Sigmoid colon (tissue), 7 donors: ENCODE data around the gene PLK3. TPM values are rescaled to one million over a fixed set of nuclear protein-coding genes. Genes with fewer than 3 reads are reported as not detected.
"Not testable (repeated sequence)": the region's sequence is repeated elsewhere in the genome, so short reads cannot be mapped to it uniquely, and the experiment has no call there.

Source experiments
- DNase-seq: peaks from one replicate; pipeline ENCODE4 v3.0.0-alpha.2; 2019
- H3K27ac ChIP-seq, 4 donors: fragments of 200-600 bp; sonication (generic); one replicate each; pipeline ENCODE4 v1.5.1; 2016 to 2019; ENCODE audit warnings: mild to moderate bottlenecking in 1 of 4
- H3K27me3 ChIP-seq, 3 donors: fragments of 200-600 bp; sonication (generic); one replicate each; pipeline ENCODE4 v1.5.1; 2019; ENCODE audit warnings: mild to moderate bottlenecking in 1 of 3
- H3K36me3 ChIP-seq, 4 donors: fragments of 200-600 bp; sonication (generic); one replicate each; pipeline ENCODE4 v1.5.1; 2016 to 2019
- H3K4me1 ChIP-seq, 4 donors: fragments of 200-600 bp; sonication (generic); one replicate each; pipeline ENCODE4 v1.5.1; 2017 to 2019
- H3K4me3 ChIP-seq, 4 donors: fragments of 200-600 bp; sonication (generic); one replicate each; pipeline ENCODE4 v1.5.1; 2017 to 2019; ENCODE audit warnings: mild to moderate bottlenecking in 2 of 4, moderate library complexity in 1 of 4
- H3K9me3 ChIP-seq, 4 donors: fragments of 200-600 bp in 3 of 4; sonication (generic) in 3 of 4; one replicate each; pipeline versions ENCODE4 v1.5.1 to v1.6.1; 2013 to 2019
- EP300 ChIP-seq, 4 donors: sonication (generic); formaldehyde crosslinking; IDR thresholded peaks; one replicate each; pipeline ENCODE4 v1.6.1; 2017; ENCODE audit warnings: antibody characterized with exemption in 4 of 4
- POLR2A ChIP-seq, 2 donors: fragments of 450-650 bp; IDR thresholded peaks; one replicate each; pipeline ENCODE4 v1.6.1; 2016; ENCODE audit warnings: antibody characterized with exemption in 2 of 2, mild to moderate bottlenecking in 2 of 2, moderate library complexity in 2 of 2
- POLR2AphosphoS5 ChIP-seq, 4 donors: sonication (generic); formaldehyde crosslinking; IDR thresholded peaks; one replicate each; pipeline ENCODE4 v1.6.1; 2017; ENCODE audit warnings: antibody characterized with exemption in 4 of 4
- WGBS, 2 donors: extraction: QIAGEN DNeasy Blood & Tissue Kit; methylation state at CpG; one replicate each; pipeline ENCODE4 v1.1.7; 2013; 5-methylcytosine and 5-hydroxymethylcytosine counted together
- intact Hi-C: fragments of 100-400 bp; cut with DNase I; formaldehyde crosslinking; loops from one replicate; pipeline ENCODE4 v1.15.1; 2023
- polyA plus RNA-seq, 3 donors: library from polyadenylated mRNA; stranded (reverse); fragments of 200-250 nt; gene quantifications; one replicate each; pipeline ENCODE4 v1.2.3, GENCODE V29; 2013
- total RNA-seq, 4 donors: library from RNA; depleted of rRNA; stranded (reverse); fragments of >200 nt; gene quantifications; one replicate each; pipeline ENCODE4 v1.1.0, GENCODE V29; 2016
- TF ChIP-seq, protein P1 (sequence below), 4 experiments: fragments of 450-650 bp in 3 of 4; fragments of 200-600 bp in 1 of 4; IDR thresholded peaks; one replicate each; pipeline ENCODE4 v1.5.1; 2016 to 2019; ENCODE audit warnings: antibody characterized with exemption in 4 of 4, mild to moderate bottlenecking in 3 of 4, moderate library complexity in 2 of 4
- donor health status: healthy with polysubstance abuse.
- donor health status: Bipolar disorder and iron deficiency.
- donor health status: healthy.

The PLK3 gene
- total and polyA plus RNA-seq, 7 donors = 7.2 to 28.1 (median 10.2) TPM

DNA sequence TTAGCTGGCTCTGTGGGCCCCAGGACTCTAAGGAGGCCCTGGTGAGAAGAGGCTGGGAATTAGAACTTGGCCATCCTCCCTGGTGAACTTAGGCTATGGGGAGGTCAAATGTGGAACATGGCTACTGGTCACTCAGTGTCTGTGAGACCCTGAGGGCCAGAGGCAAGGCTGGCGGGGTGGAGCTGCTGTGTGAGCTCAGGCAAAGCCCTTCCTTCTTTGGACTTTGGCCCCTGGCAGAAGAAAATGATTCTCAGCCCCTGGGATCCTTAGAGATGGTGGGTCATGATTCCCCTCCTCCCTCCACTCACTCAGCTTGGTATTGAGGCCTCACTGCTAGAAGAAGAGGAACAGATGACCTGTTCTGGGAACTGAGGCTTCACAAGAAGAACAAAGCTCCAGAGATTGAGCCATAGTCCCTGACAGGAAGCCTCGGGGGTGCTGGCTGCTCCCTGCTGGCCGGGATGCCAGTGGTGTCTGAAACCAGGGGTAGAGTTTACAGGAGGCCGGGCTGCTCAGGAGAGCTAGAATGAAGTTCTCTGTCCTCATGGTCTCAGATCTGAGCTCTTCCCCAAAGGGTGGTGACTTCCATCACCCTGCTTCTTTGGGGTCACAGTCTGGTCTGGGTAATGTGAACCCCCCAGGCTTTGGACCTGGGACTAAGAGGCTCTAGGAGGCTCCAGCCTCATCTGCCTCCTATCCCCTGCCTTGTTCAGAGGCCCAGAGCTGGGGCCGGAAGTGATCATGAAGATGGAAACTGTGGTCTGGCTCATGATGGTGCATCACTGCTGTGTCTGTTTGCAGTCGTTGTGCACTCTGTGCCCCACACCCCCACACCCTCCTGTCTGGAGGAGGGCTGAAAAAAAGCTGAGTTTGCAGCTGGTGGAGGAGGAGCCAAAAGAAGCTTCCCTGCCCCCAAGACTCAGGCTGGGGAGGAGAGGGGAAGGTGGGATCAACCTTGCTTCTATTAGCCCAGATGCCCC, 9.1 kb downstream of the PLK3 start:
- WGBS, 2 donors = 27 to 33% methylated on average over 6 of the region's 6 CpGs
- no peaks in the 10 kb centered on the region for H3K27me3 ChIP-seq
- peak; percentile 80 for DNase-seq
- H3K9me3 ChIP-seq = no peaks in the 10 kb centered on the region
- intact Hi-C loops = loop anchor here (10.0 kb wide), 1 partner anchor 686 kb away; the partner anchor contains the start of gene TESK2
- H3K27ac ChIP-seq = peak overlapping the region; percentile 88 to 98 (median 95)
- TF ChIP-seq EP300 (IDR thresholded peaks at IDR 0.05) = no peak
- no peak for TF ChIP-seq POLR2A (IDR thresholded peaks at IDR 0.05)
- TF ChIP-seq POLR2AphosphoS5 (IDR thresholded peaks at IDR 0.05) = peak in 3 of 4 donors; percentile 6 to 21 (median 17)
- TF ChIP-seq, protein P1, sequence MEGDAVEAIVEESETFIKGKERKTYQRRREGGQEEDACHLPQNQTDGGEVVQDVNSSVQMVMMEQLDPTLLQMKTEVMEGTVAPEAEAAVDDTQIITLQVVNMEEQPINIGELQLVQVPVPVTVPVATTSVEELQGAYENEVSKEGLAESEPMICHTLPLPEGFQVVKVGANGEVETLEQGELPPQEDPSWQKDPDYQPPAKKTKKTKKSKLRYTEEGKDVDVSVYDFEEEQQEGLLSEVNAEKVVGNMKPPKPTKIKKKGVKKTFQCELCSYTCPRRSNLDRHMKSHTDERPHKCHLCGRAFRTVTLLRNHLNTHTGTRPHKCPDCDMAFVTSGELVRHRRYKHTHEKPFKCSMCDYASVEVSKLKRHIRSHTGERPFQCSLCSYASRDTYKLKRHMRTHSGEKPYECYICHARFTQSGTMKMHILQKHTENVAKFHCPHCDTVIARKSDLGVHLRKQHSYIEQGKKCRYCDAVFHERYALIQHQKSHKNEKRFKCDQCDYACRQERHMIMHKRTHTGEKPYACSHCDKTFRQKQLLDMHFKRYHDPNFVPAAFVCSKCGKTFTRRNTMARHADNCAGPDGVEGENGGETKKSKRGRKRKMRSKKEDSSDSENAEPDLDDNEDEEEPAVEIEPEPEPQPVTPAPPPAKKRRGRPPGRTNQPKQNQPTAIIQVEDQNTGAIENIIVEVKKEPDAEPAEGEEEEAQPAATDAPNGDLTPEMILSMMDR (IDR thresholded peaks at IDR 0.05) = no peak
- H3K36me3 ChIP-seq = peaks cover 0 to 21% (median 5%) of the 10 kb centered on the region in 4 donors
- peaks cover 0 to 80% (median 60%) of the 10 kb centered on the region in 4 donors for H3K4me1 ChIP-seq
- peak overlapping the region; percentile 13 to 35 (median 26) for H3K4me3 ChIP-seq

DNA sequence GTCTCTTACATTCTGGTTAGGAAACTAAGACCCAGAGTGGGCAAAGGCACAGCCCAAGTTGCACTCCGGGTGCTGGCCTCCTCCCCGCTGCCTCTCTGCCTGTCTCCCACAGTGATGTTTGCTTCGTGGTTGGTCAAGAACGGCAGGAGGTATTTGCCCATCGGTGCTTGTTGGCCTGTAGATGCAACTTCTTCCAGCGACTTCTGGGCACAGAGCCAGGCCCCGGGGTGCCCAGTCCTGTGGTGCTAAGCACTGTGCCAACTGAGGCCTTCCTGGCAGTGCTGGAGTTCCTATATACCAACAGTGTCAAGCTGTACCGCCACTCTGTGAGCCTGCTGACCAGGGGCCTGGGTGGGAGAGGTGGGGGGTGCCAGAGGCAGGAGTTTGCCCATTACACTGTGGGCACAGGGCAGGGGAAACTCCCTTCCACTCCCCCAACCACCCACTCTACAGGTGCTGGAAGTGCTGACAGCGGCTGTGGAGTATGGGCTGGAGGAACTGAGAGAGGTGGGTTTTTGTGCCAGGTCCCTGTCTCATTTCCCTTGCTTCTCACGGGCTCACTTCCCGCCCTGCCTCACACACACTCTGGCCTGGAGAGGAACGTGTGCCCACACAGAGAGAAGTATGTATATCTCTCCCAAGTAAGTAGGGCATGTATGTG, 10.1 kb downstream of the PLK3 start:
- 50 to 62% methylated on average over 12 of the region's 12 CpGs for WGBS, 2 donors
- H3K4me1 ChIP-seq = peaks cover 0 to 80% (median 61%) of the 10 kb centered on the region in 4 donors
- TF ChIP-seq EP300 (IDR thresholded peaks at IDR 0.05) = no peak
- TF ChIP-seq POLR2A (IDR thresholded peaks at IDR 0.05) = no peak
- no peaks in the 10 kb centered on the region for H3K27me3 ChIP-seq
- no peaks in the 10 kb centered on the region for H3K9me3 ChIP-seq
- H3K36me3 ChIP-seq = peaks cover 0 to 11% (median 0%) of the 10 kb centered on the region in 4 donors
- DNase-seq = peak; percentile 84
- peak overlapping the region in 1 of 4 donors; percentile 35 for H3K4me3 ChIP-seq
- intact Hi-C loops = no loop called here
- peak overlapping the region; percentile 88 to 98 (median 95) for H3K27ac ChIP-seq

DNA sequence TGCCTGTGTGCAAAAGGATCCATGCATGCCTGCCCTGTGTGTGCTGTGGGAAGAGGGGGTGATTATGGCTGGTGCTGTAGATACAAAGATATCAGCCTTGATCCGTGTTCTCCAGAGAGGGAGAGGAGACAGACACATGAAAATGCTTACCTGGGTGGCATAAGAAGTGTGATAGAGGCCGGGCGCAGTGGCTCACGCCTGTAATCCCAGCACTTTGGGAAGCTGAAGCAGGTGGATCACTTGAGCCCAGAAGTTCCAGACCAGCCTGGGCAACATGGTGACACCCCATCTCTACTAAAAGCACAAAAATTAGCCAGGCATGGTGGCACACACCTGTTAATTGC, 10.6 kb downstream of the PLK3 start:
- peak overlapping the region in 3 of 4 donors; percentile 88 to 98 (median 97) for H3K27ac ChIP-seq
- intact Hi-C loops, H3K27me3 ChIP-seq, H3K4me3 ChIP-seq, H3K9me3 ChIP-seq, H3K36me3 ChIP-seq, DNase-seq: not testable (repeated sequence)
- peaks cover 0 to 79% (median 61%) of the 10 kb centered on the region in 4 donors for H3K4me1 ChIP-seq
- 90 to 94% methylated on average over 4 of the region's 4 CpGs for WGBS, 2 donors

DNA sequence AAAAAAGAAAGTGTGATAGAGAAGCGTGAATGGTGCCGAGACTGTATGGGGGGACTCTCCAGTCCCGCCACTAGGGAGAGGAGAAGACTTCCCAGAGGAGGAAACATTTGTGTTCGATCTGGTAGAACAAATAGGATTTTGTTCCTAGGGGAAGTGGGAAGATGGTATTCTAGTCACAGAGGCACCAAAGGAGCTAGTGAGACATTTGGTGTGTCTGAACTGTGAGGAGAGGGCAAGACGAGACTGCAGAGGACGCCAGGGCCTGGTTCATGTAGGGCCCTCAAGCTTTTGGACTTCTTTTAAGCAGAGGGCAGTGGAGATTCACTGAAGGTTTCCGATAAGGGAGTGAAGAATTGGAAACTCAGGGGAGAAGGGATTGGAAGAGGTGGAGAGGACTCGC, 11.1 kb downstream of the PLK3 start:
- peak overlapping the region in 2 of 4 donors; percentile 97 to 98 for H3K27ac ChIP-seq
- DNase-seq = peak; percentile 38
- 82 to 89% methylated on average over 8 of the region's 8 CpGs for WGBS, 2 donors
- intact Hi-C loops = no loop called here
- TF ChIP-seq POLR2AphosphoS5 (IDR thresholded peaks at IDR 0.05) (no peak), EP300 (IDR thresholded peaks at IDR 0.05) (no peak), POLR2A (IDR thresholded peaks at IDR 0.05) (no peak)
- TF ChIP-seq, protein P1 (IDR thresholded peaks at IDR 0.05) = no peak
- H3K36me3 ChIP-seq = peaks cover 0 to 1% (median 0%) of the 10 kb centered on the region in 4 donors
- no peak overlapping the region for H3K4me3 ChIP-seq
- H3K27me3 ChIP-seq = no peaks in the 10 kb centered on the region
- H3K4me1 ChIP-seq = peaks cover 0 to 74% (median 57%) of the 10 kb centered on the region in 4 donors
- no peaks in the 10 kb centered on the region for H3K9me3 ChIP-seq

DNA sequence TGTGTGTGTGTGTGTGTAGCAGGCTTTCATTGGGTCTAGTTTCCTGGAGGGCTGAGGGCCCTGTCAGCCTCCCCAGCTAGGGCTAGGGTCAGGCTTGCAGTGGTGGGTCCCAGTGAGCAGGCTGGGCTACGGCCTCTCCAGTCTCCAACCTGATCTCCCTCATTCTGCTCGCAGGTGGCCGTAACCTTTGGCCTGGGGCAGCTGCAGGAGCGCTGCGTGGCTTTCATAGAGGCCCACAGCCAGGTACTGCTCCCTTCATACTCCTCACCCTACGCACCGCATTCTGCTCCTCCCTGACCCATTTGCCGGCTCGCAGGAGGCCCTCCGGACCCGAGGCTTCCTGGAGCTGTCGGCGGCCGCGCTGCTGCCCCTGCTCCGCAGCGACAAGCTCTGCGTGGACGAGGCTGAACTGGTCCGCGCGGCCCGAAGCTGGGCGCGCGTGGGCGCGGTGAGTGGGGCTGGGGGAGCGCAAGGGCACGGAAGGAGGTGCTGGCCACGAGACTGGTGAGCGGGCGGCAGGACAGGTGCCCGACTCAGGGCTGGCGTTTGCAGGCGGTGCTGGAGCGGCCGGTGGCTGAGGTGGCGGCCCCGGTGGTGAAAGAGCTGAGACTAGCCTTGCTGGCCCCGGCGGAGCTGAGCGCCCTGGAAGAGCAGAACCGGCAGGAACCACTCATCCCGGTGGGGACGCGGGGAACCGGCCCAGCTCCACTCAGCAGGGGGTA, 12.8 kb downstream of the PLK3 start:
- Histone ChIP-seq H3K9me3 (no peaks in the 10 kb centered on the region), H3K4me3 (peak overlapping the region; percentile 52 to 68 (median 60)), H3K27ac (peak overlapping the region; percentile 86 to 98 (median 88)), H3K36me3 (no peaks in the 10 kb centered on the region), H3K27me3 (no peaks in the 10 kb centered on the region), H3K4me1 (peaks cover 0 to 57% (median 40%) of the 10 kb centered on the region in 4 donors)
- intact Hi-C loops = no loop called here
- WGBS, 2 donors = 69 to 70% methylated on average over 48 of the region's 48 CpGs
- TF ChIP-seq EP300 (IDR thresholded peaks at IDR 0.05) (no peak), POLR2AphosphoS5 (IDR thresholded peaks at IDR 0.05) (no peak), POLR2A (IDR thresholded peaks at IDR 0.05) (no peak)
- TF ChIP-seq, protein P1 (IDR thresholded peaks at IDR 0.05) = no peak
- peak; percentile 71 for DNase-seq

DNA sequence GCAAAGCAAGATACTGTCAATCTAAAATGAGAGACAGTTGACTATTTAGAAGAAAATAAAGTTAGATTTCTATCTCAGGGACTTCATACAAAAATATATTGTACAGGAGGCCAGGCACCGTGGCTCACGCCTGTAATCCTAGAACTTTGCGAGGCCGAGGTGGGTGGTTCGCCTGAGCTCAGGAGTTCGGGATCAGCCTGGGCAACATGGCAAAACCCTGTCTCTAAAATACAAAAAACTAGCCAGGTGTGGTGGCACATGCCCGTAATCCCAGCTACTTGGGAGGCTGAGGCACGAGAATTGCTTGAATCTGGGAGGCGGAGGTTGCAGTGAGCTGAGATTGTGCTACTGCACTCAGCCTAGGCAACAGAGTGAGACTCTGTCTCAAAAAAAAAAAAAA, 15.7 kb downstream of the PLK3 start:
- H3K27me3 ChIP-seq, H3K4me3 ChIP-seq, H3K27ac ChIP-seq, intact Hi-C loops, H3K9me3 ChIP-seq, H3K36me3 ChIP-seq: not testable (repeated sequence)
- 87 to 90% methylated on average over 9 of the region's 9 CpGs for WGBS, 2 donors
- DNase-seq = peak; percentile 21
- H3K4me1 ChIP-seq = peaks cover 0 to 43% (median 31%) of the 10 kb centered on the region in 4 donors
